Astrocyte of the spinal cord (primary cell): ENCODE data around the gene TSPAN12.

Experiments
- DNase-seq: peaks from one replicate; pipeline ENCODE4 v3.0.0; 2011; ENCODE audit warnings: low read depth, low spot score
- H3K4me3 ChIP-seq: 2 replicates; pipeline ENCODE4 v1.5.1; 2011; ENCODE audit warnings: low read depth, mild to moderate bottlenecking, low read length, moderate library complexity
- CTCF ChIP-seq: IDR thresholded peaks from 2 replicates; pipeline ENCODE4 v1.5.1; 2012; ENCODE audit warnings: low read depth, mild to moderate bottlenecking, low read length, inconsistent platforms
- in situ Hi-C: cut with HindIII; loops from 2 replicates; pipeline ENCODE4 v1.10.0; 2017; ENCODE audit warnings: low sequenced_read_pairs

Gene TSPAN12

GRCh38 chr7:120799813-120800475 is 58.0 kb downstream of the TSPAN12 start:
- no peak for TF ChIP-seq CTCF
- no peak for DNase-seq
- in situ Hi-C loops = no loop called here
- no peak overlapping the region for H3K4me3 ChIP-seq

DNA sequence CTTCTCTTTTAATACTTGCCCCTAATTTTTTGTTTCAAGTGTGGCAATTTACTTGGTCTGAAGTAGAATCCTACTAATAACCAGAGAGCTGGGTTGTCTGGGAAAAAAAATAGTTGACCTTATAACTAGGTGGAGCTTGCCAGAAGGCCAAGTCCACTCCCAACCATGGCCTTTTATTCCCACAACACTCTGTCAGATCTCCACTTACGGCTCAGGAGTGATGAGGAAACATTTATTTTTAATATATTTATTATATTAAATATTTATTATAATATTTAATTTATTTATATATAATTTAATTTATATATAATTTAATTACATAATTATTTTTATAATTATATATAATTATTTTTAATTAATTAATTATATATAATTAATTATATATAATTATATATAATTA is 58.8 kb downstream of the TSPAN12 start:
- in situ Hi-C loops = no loop called here
- no peak for DNase-seq
- TF ChIP-seq CTCF = no peak
- no peak overlapping the region for H3K4me3 ChIP-seq

DNA sequence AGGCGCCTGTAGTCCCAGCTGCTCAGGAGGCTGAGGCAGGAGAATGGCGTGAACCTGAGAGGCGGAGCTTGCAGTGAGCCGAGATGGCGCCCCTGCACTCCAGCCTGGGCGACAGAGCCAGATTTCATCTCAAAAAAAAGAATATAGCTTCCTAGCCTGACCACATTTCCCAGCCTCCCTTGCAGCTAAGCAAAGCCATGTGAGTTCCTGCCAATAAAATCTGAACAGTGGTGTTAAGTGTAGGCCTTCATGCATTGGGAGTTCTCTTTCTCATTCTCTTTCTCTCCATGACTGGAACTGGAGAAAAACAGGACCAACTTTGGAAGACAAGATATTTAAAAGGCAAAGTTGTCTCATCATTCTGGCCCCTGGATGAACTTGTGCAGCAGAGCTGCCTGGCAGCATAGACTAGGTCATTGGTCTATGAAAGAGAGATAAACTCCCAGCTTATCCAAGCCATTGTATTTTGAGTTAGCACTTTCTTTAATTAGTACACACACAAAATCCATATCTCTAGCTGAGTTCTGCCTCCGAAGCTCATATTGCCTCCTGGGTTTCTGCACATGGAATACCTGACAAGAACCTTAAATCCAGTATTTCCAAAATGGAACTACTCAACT is 60.8 kb downstream of the TSPAN12 start:
- no peak for TF ChIP-seq CTCF
- no peak overlapping the region for H3K4me3 ChIP-seq
- in situ Hi-C loops = no loop called here
- DNase-seq = no peak

GRCh38 chr7:120794106-120794729 is 63.7 kb downstream of the TSPAN12 start:
- H3K4me3 ChIP-seq = no peak overlapping the region
- TF ChIP-seq CTCF = no peak
- DNase-seq = no peak
- in situ Hi-C loops = no loop called here

DNA sequence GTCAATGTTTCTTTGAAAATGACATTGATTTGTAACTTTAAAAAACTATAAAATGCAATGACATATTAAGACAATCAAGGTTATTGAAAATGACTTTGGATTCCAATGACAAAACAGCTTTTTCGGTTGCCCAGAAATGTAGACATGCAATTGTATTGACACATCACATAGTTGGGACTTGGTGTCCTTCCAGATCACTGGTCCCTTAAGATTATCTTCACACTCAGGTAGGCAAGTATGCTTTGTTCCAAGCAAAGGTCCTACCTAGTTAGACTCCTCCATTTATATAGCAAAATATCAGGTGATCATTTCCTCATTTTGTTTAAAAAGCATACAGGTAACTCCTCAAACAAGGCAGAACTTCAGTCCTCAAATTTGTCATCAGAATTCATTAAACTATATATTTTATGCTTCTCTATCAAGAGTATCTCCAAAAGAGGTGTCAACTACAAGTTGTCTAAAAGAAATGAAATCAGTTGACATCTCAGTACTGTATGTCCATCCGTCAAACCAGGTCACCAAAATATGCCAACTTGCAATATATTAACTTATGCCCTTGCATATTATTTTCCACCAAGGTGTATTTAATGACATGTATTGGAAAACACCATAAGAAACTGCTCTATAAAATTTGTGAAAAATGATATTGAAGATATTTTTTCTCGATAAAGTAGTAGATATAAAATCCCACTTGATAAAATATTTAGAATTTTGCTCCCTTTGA is 64.6 kb downstream of the TSPAN12 start:
- no peak overlapping the region for H3K4me3 ChIP-seq
- DNase-seq = no peak
- no peak for TF ChIP-seq CTCF
- in situ Hi-C loops = no loop called here

DNA sequence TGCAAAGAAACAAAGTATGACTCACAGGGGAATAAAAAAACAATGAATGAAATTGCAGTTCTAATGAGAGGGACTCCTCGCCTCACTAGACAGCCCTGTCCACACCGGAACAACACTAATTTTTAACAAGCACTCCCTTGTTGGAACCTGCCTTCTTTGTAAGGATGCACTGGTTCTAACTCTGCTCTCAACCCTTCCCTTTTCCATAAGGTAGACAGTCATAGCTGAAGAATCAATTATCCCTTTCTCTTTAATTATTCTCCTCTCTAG is 65.1 kb downstream of the TSPAN12 start:
- in situ Hi-C loops = no loop called here
- H3K4me3 ChIP-seq = no peak overlapping the region
- DNase-seq = no peak
- TF ChIP-seq CTCF = no peak
